AG04450 (cell line): ENCODE data around the gene MBNL1. TPM values are rescaled to one million over a fixed set of nuclear protein-coding genes. Genes with fewer than 3 reads are reported as not detected.

Experiments
- CTCF ChIA-PET: fragments of 300-600, 350-600 bp; formaldehyde crosslinking; extraction: SDS; loops from one replicate; lab custom pipeline; 2022; ENCODE audit warnings: antibody characterized with exemption, inconsistent platforms; lab: Charles Lee
- POLR2A ChIA-PET: fragments of 350-600 bp; formaldehyde crosslinking; extraction: SDS; loops from one replicate; lab custom pipeline; 2021; ENCODE audit warnings: antibody characterized with exemption, inconsistent platforms; lab: Yijun Ruan, JAX
- DNase-seq: peaks from one replicate; pipeline ENCODE4 v3.0.0-alpha.2; 2011; ENCODE audit warnings: low read depth, low spot score
- H3K27ac ChIP-seq: one replicate; pipeline ENCODE4 v1.5.1; 2012; ENCODE audit warnings: low read depth, low read length, control low read depth
- H3K27me3 ChIP-seq: one replicate; pipeline ENCODE4 v1.6.0; 2012; ENCODE audit warnings: low read length; ENCODE audit not compliant: control insufficient read depth, insufficient read depth
- H3K4me3 ChIP-seq: 2 replicates; pipeline ENCODE4 v1.5.1; 2011; ENCODE audit warnings: mild to moderate bottlenecking, low read depth, low read length, control low read depth
- H3K9me3 ChIP-seq: 2 replicates; pipeline ENCODE4 v1.5.1; 2012; ENCODE audit warnings: low read length; ENCODE audit not compliant: control insufficient read depth, insufficient read depth
- CTCF ChIP-seq: IDR thresholded peaks from 2 replicates; pipeline ENCODE4 v1.5.1; 2011; ENCODE audit warnings: low read depth, low read length, control low read depth, inconsistent platforms
- polyA plus RNA-seq: library from polyadenylated mRNA; depleted of rRNA; stranded (reverse); fragments of >200 nt; gene quantifications from 2 replicates; pipeline ENCODE4 v1.2.3, GENCODE V29; 2011

MBNL1 gene
- polyA plus RNA-seq, 1 experiment: 92.1 TPM

- Histone ChIP-seq H3K4me3 (peak overlapping the region; percentile 51), H3K27me3 (no peaks in the 10 kb centered on the region), H3K9me3 (no peaks in the 10 kb centered on the region), H3K27ac (peak overlapping the region; percentile 85)
- POLR2A ChIA-PET: no interaction called here
- CTCF ChIA-PET: interaction anchor here (1.1 to 2.5 kb wide), 2 partner anchors 41 to 144 kb away, joined by 3 to 7 read pairs; no protein-coding TSS in a partner anchor
- DNase-seq: no peak
- TF ChIP-seq CTCF: no peak
These were observed 30.7 kb downstream of the MBNL1 start for GRCh38 chr3:152299249-152299976.

GRCh38 chr3:152300029-152300731 lies 31.5 kb downstream of the MBNL1 start:
- Histone ChIP-seq H3K4me3 (peak overlapping the region; percentile 36), H3K9me3 (no peaks in the 10 kb centered on the region), H3K27ac (no peak overlapping the region), H3K27me3 (no peaks in the 10 kb centered on the region)
- TF ChIP-seq CTCF: no peak
- ChIA-PET POLR2A (no interaction called here), CTCF (interaction anchor here (1.1 to 2.5 kb wide), 2 partner anchors 41 to 144 kb away, joined by 3 to 7 read pairs; no protein-coding TSS in a partner anchor)
- DNase-seq: no peak

GRCh38 chr3:152301745-152302181 lies 33.0 kb downstream of the MBNL1 start:
- Histone ChIP-seq H3K27me3 (no peaks in the 10 kb centered on the region), H3K4me3 (peak overlapping the region; percentile 10; the same call in 1 of the 2 replicates), H3K27ac (peak overlapping the region; percentile 43), H3K9me3 (no peaks in the 10 kb centered on the region)
- CTCF ChIA-PET: interaction anchor here (1.1 to 1.6 kb wide), 2 partner anchors 21 to 142 kb away, joined by 3 to 4 read pairs; no protein-coding TSS in a partner anchor
- no peak for TF ChIP-seq CTCF
- POLR2A ChIA-PET: interaction anchor here (0.7 kb wide), 1 partner anchor 32 kb away, joined by 3 read pairs; no protein-coding TSS in a partner anchor
- DNase-seq: no peak

- DNase-seq: peak; percentile 55
These were observed 33.8 kb downstream of the MBNL1 start for GRCh38 chr3:152302521-152303021.

More at GRCh38 chr3:152302521-152303021, 33.8 kb downstream of the MBNL1 start:
- H3K27me3 ChIP-seq: no peaks in the 10 kb centered on the region
- H3K4me3 ChIP-seq: no peak overlapping the region; the same call in 1 of the 2 replicates
- TF ChIP-seq CTCF: no peak
- peak overlapping the region; percentile 33 for H3K27ac ChIP-seq
- H3K9me3 ChIP-seq: no peaks in the 10 kb centered on the region
- POLR2A ChIA-PET: interaction anchor here (0.7 kb wide), 1 partner anchor 33 kb away, joined by 3 read pairs; no protein-coding TSS in a partner anchor
- CTCF ChIA-PET: interaction anchor here (0.6 to 1.6 kb wide), 4 partner anchors 22 to 231 kb away, joined by 3 to 4 read pairs (median 4); no protein-coding TSS in a partner anchor
